ENCODE data around the gene TRPM6.

TRPM6 gene

DNA sequence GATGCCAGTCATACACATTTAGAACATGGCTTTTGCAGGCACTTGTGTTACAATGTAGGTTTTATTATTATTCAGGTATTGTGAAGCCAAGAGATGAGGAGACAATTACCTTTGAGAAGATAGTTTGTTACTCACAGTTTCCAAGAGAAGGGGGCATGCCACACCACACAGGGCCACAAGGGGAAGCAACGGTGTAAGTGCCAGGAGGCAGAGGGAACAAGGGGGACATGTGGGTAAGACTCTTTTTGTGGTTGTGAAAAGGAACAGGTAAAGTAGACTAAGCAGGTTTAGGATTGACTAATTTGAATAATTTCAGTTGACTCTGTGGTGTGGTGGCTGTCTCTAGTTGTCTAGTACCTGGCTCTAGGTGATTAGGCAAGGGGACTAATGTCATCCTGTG lies 191.2 kb downstream of the TRPM6 start:
- DNase-seq, result no peak

DNA sequence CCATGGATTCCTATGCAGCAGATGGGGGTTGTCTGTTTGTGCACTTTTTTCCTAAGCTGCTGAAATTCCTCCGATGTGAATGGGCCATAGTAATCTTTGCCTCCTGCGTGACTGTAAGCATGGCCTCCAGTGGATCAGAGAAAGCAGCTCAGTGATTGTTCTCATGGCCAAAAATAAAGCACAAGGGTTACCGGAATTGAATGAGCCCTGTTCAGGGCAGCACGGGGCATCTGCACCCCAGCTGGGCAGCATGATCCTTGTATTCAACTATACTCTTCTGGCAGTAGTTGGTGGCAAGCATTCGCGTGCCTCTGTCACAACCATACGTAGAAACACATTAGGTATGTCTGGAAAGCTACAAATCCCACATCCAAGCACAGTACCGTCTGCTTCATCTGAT lies 196.7 kb downstream of the TRPM6 start:
- DNase-seq, result no peak

DNA sequence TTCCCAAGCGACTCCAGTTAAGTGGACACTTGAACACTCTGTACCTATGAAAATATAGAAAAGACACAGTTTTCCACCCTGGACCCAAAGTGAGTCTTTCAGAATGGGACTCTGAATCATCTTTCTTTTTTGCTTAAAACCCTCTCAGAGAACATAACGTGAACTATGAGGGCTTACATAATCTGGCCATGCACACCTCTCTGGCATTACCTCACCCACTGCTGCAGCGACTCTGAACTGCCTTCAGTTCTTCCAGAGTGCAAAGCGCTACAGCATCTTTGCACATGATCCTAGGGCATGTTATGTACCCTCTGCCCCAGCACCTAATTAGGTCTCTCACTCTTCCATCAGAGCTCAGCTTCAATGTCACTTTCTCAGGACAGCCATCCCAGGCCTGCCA lies 204.4 kb downstream of the TRPM6 start:
- no peak for DNase-seq

DNA sequence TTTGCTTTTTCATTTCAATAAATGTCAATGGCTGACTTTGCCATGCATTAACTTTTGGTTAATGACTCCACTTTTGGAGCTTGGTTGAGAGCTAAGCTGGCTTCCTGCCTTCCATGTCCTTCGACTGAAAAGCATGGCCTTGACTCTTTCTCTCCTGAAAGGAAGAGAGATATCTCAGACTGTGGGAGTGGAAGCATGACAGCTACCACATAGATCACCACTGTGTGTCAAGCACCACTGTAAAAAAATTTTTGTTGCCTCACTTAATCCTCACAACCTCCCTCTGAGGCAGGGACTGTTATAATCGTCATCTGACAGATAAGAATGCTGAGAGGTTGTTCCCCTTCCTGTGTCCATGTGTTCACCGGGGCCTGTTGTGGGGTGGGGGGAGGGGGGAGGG lies 205.8 kb downstream of the TRPM6 start:
- DNase-seq, result no peak

DNA sequence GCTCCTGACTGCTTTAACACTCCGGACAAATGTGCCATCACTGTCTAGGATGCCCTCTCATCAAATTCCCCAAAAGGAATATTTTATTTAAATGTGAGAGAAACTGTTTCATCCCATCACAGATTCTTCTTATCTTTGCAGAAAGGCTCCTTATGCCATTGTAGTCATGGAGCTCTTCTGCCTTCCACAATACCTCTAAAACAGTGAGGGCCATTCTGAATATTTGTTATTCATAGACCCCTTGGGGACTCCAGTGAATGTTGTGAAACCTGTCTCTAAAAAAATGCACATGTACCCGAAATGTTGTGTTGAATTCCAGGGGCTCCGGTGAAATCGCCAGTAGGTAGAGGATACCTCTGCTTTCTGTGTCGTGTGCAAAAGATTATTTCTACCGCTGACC lies 213.6 kb downstream of the TRPM6 start:
- no peak for DNase-seq

Data from GDM1 (cell line).